Subcutaneous adipose tissue (tissue), 4 donors: ENCODE results near the gene SERPINA1. TPM values are rescaled to one million over a fixed set of nuclear protein-coding genes. Genes with fewer than 3 reads are reported as not detected.

Experiments used
- total RNA-seq, 4 donors: library from RNA; depleted of rRNA; stranded (reverse); fragments of >200 nt; gene quantifications; one replicate each; pipeline ENCODE4 v1.1.0, GENCODE V29; 2016
- TF ChIP-seq, protein P1 (sequence below): fragments of 450-650 bp; IDR thresholded peaks from one replicate; pipeline ENCODE4 v1.5.1; 2016; ENCODE audit warnings: low read depth, mild to moderate bottlenecking, control low read depth, antibody characterized with exemption, moderate library complexity

SERPINA1 gene
- 10 to 100 TPM in 1 of 4 donors, 1 to 10 TPM in 3; 2.1 to 10.4 (median 3.7) TPM for total RNA-seq

DNA sequence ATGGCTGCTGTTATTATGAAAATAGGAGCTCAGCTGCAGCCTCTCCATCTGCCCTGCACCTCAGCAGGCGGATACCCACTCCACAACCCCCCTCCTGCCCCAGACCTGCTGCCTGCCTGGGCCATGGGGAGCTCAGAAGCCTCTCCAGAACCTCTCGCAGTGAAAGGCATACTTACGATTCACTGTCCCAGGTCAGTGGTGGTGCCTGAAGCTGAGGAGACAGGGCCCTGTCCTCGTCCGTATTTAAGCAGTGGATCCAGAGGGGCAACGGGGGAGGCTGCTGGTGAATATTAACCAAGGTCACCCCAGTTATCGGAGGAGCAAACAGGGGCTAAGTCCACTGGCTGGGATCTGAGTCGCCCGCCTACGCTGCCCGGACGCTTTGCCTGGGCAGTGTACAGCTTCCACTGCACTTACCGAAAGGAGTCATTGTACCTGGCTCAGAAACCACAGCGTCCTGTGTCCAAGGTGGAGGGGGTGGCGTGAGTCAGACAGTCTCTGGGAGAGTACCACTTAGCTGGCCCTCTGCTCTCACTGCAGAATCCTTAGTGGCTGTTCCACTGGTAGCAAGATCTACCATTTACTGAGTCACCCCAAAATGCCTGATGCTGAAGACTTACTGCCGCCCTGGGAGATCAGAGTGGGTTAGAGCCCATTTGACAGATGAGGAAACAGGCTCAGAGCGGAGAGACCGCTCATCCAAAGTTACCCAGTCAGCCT is at the start of gene SERPINA1:
TSS of gene SERPINA1 (minus strand) at position 219 of the 720 bp plus-strand sequence. CDS start 5,365 bp downstream, outside the sequence.
- TF ChIP-seq, protein P1, sequence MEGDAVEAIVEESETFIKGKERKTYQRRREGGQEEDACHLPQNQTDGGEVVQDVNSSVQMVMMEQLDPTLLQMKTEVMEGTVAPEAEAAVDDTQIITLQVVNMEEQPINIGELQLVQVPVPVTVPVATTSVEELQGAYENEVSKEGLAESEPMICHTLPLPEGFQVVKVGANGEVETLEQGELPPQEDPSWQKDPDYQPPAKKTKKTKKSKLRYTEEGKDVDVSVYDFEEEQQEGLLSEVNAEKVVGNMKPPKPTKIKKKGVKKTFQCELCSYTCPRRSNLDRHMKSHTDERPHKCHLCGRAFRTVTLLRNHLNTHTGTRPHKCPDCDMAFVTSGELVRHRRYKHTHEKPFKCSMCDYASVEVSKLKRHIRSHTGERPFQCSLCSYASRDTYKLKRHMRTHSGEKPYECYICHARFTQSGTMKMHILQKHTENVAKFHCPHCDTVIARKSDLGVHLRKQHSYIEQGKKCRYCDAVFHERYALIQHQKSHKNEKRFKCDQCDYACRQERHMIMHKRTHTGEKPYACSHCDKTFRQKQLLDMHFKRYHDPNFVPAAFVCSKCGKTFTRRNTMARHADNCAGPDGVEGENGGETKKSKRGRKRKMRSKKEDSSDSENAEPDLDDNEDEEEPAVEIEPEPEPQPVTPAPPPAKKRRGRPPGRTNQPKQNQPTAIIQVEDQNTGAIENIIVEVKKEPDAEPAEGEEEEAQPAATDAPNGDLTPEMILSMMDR: no peak

DNA sequence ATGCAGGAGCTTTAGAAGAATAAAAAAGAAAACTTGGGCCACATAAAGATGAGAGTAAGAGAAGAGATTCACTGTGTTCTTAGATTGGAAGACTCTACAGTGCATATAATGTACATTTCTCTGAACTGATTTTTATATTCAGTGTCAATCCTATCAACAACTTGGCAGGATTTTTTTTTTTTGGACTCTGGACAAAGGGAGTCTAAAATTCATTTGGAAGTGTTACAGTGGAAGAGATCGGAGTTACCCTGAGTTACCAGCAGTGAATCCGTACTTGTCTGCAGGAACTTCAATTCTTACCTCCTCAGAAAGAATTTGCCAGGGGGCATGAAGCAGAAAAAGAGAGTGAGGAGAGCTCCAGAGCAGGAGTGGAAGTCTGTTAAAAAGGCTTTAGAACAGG is 40.2 kb upstream of the SERPINA1 start:
- TF ChIP-seq, protein P1: no peak

DNA sequence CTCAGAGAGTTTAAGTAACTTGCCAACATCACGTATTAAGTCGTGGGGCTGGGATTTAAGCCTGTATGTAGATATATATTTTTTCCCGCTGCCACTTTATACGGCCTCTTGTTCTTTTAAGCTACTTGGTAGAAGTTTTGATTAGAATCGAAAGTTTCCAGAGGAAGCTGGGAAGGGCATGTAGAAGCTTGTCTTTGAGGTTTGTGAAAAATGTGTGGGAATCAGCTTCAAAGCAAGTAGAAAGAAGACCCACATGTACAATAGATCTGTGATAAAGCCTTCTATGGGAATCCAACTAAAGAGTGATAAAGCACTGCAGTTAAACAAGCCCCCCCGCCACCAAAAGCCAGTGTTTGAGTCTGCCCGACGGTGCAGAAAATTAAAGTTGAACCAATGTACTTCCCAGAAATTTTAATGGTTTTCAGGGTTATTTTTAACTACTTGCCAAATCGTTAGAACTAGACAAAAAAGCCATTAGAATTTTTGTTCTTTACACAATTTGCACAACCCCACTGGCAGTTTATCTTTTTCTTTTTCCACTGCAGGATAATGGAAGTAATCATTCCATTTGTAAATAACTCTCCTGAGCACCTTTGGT is 38.7 kb upstream of the SERPINA1 start:
- TF ChIP-seq, protein P1: no peak

DNA sequence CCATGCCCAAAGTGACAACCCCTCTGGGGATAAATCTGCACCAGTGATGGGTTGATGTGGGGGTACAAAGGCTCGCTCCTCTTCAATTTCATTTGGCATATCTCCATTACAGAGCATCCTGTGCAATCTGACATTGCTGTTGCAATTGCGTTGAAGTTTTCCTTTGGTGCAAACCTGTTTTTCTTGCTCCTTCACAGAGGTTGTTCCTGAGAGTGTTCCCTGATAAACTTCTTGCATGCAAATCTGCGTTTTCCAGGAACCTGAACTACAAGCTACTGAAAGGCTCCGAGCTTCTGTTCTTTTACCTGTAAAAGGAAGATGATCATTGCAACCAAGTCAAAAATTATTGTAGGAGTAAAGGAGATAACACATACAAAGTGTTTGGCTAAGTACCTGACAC is 38.1 kb upstream of the SERPINA1 start:
- TF ChIP-seq, protein P1: no peak

DNA sequence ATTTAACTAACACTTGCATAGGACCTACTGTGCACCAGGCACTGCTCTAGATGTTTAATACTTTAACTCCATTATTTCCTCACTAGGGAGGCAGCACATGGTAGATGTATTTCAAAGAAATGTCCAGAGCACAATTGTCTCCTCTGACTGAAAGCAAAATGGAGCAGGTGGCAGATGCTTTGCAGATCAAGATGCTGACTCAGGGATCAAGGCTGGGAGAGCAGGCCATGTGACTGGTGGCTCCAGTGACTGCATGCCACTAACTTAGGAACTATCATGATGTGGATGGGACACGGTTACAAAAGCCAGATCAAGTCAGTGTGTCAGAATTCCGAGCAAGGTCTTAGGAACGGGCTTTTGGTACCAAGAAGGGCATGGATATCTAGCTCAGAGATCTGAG is 36.0 kb upstream of the SERPINA1 start:
- TF ChIP-seq, protein P1: no peak

DNA sequence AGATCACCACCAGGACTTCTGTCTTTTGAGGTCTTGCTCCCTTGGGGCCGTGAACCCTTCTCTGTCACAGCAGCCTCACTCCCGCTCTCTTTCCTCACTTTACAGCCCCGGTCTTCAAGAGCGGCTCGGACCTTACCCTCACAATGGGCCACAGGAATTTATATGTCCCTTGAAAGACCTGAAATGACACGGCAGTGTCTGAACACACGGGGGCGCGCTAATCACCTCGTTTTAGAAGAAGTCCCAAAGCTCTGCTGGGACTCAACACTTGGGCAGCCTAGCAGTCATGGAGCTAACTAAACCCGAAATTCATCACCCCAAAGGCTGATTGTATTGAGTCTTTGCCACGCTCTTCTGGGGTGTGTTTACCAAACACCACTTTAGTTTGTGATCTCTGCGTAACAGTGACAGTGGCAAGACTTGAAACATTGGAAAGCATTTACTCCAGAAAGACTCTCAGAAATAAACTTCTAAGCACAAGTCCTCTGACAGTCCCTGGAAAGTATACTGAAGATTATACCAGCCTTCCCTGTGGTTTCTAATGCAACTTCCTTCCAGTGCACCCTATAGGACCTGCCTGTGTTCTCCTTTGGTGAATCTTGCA is 35.2 kb upstream of the SERPINA1 start:
- TF ChIP-seq, protein P1: no peak

DNA sequence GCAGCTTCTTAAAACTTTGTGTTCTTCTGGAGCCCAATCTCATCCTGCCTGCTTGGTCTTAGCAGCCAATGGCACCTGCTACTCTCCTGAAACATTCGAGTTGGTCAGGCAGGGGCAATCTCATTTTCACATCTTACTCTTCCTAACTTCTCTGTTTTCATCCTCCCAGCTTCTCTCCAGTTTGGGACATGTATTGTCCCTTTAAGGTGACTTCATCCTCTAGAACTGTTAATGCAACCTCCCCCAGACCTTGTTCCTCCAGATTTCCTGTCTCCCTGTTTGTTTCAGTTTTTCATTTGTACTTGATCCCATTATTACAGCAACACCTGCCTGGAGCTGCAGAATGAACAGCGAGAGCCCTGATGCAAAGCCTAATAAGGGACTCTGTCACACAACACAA is 32.9 kb upstream of the SERPINA1 start:
- TF ChIP-seq, protein P1: no peak
